Astrocyte (in vitro differentiated cells and primary cell): Measurements from ENCODE around the gene KRT6B. TPM values are rescaled to one million over a fixed set of nuclear protein-coding genes. Genes with fewer than 3 reads are reported as not detected.

ENCODE experiments used
- DNase-seq: peaks from one replicate; pipeline ENCODE4 v3.0.0-alpha.2; 2010; ENCODE audit warnings: low read depth
- FAIRE-seq: peaks from 2 replicates; lab custom pipeline; 2011; peaks lifted over from hg19 to GRCh38; lab: Jason Lieb, UNC
- H2AFZ ChIP-seq: 2 replicates; pipeline ENCODE4 v1.6.0; 2012; ENCODE audit warnings: low read depth, low read length, inconsistent platforms
- H3K27ac ChIP-seq: 2 replicates; pipeline ENCODE4 v1.5.1; 2011; ENCODE audit warnings: low read depth, low read length, inconsistent platforms
- H3K27me3 ChIP-seq: 2 replicates; pipeline ENCODE4 v1.6.0; 2011; ENCODE audit warnings: low read length, inconsistent platforms; ENCODE audit not compliant: insufficient read depth
- H3K36me3 ChIP-seq: 2 replicates; pipeline ENCODE4 v1.5.1; 2011; ENCODE audit warnings: low read length, inconsistent platforms; ENCODE audit not compliant: insufficient read depth
- H3K4me1 ChIP-seq: 2 replicates; pipeline ENCODE4 v1.5.1; 2011; ENCODE audit warnings: low read length, inconsistent platforms; ENCODE audit not compliant: insufficient read depth
- H3K4me2 ChIP-seq: 2 replicates; pipeline ENCODE4 v1.6.0; 2012; ENCODE audit warnings: low read length, inconsistent platforms
- H3K4me3 ChIP-seq: 2 replicates; pipeline ENCODE4 v1.5.1; 2011; ENCODE audit warnings: low read depth, mild to moderate bottlenecking, low read length, inconsistent platforms; ENCODE audit not compliant: insufficient read depth
- H3K79me2 ChIP-seq: 2 replicates; pipeline ENCODE4 v1.6.0; 2012; ENCODE audit warnings: mild to moderate bottlenecking, low read length, inconsistent platforms; ENCODE audit not compliant: insufficient read depth
- H3K9ac ChIP-seq: 2 replicates; pipeline ENCODE4 v1.6.0; 2012; ENCODE audit warnings: mild to moderate bottlenecking, low read length, inconsistent platforms
- H3K9me3 ChIP-seq: 2 replicates; pipeline ENCODE4 v1.5.1; 2012; ENCODE audit warnings: low read depth, mild to moderate bottlenecking, low read length, inconsistent platforms; ENCODE audit not compliant: insufficient read depth
- H4K20me1 ChIP-seq: 2 replicates; pipeline ENCODE4 v1.6.0; 2012; ENCODE audit warnings: low read length, inconsistent platforms; ENCODE audit not compliant: insufficient read depth
- H3K27ac Mint-ChIP-seq: one replicate; pipeline ENCODE4 v1.8.0; 2021; ENCODE audit warnings: mild to moderate bottlenecking, mixed read lengths; ENCODE audit not compliant: unreplicated experiment
- H3K27me3 Mint-ChIP-seq: one replicate; pipeline ENCODE4 v1.8.0; 2021; ENCODE audit warnings: low read depth, mixed read lengths; ENCODE audit not compliant: unreplicated experiment
- H3K36me3 Mint-ChIP-seq: one replicate; pipeline ENCODE4 v1.8.0; 2021; ENCODE audit warnings: low read depth, mixed read lengths; ENCODE audit not compliant: unreplicated experiment
- H3K4me1 Mint-ChIP-seq: one replicate; pipeline ENCODE4 v1.8.0; 2021; ENCODE audit warnings: low read depth, mixed read lengths; ENCODE audit not compliant: unreplicated experiment
- H3K4me3 Mint-ChIP-seq: one replicate; pipeline ENCODE4 v1.8.0; 2021; ENCODE audit warnings: mild to moderate bottlenecking, moderate library complexity, mixed read lengths; ENCODE audit not compliant: unreplicated experiment
- H3K9me3 Mint-ChIP-seq: one replicate; pipeline ENCODE4 v1.8.0; 2021; ENCODE audit warnings: mild to moderate bottlenecking, mixed read lengths; ENCODE audit not compliant: unreplicated experiment
- CTCF ChIP-seq: IDR thresholded peaks from 2 replicates; pipeline ENCODE4 v1.5.1; 2011; ENCODE audit warnings: low read depth, mild to moderate bottlenecking, inconsistent platforms, low read length, moderate library complexity; ENCODE audit not compliant: insufficient read depth
- EZH2 ChIP-seq: IDR thresholded peaks from 2 replicates; pipeline ENCODE4 v1.6.1; 2012; ENCODE audit warnings: mild to moderate bottlenecking, low read length, inconsistent platforms; ENCODE audit not compliant: insufficient read depth
- total RNA-seq: library from RNA; stranded (reverse); gene quantifications from 2 replicates; pipeline ENCODE4 v1.2.1, GENCODE V29; 2021

Gene KRT6B
- total RNA-seq, 1 donor from 2014 or later = not detected

- FAIRE-seq (peak; percentile 49), DNase-seq (peak; percentile 94)
- Histone ChIP-seq H3K36me3 (no peaks in the 10 kb centered on the region), H3K4me2 (peak overlapping the region; percentile 74), H3K4me3 (no peak overlapping the region), H3K27ac (peak overlapping the region; percentile 94), H4K20me1 (no peaks in the 10 kb centered on the region), H3K9ac (peak overlapping the region; percentile 70), H3K79me2 (no peaks in the 10 kb centered on the region), H3K9me3 (no peaks in the 10 kb centered on the region), H2AFZ (no peak overlapping the region), H3K27me3 (no peaks in the 10 kb centered on the region), H3K4me1 (peaks cover 51% of the 10 kb centered on the region)
- Mint-ChIP-seq H3K4me1 (peaks cover 51% of the 10 kb centered on the region), H3K27ac (peak overlapping the region; percentile 96), H3K27me3 (peaks cover 6% of the 10 kb centered on the region), H3K9me3 (no peaks in the 10 kb centered on the region), H3K36me3 (no peaks in the 10 kb centered on the region), H3K4me3 (no peak overlapping the region)
- TF ChIP-seq EZH2 = no peak
- TF ChIP-seq CTCF = no peak
These were observed 11.1 kb downstream of the KRT6B start for GRCh38 chr12:52440821-52441319.

GRCh38 chr12:52439845-52440244 is 12.1 kb downstream of the KRT6B start:
- Histone ChIP-seq H3K27me3 (no peaks in the 10 kb centered on the region), H3K9me3 (no peaks in the 10 kb centered on the region), H4K20me1 (no peaks in the 10 kb centered on the region), H3K4me3 (no peak overlapping the region), H3K79me2 (no peaks in the 10 kb centered on the region), H2AFZ (no peak overlapping the region), H3K9ac (no peak overlapping the region), H3K36me3 (no peaks in the 10 kb centered on the region), H3K4me1 (peaks cover 51% of the 10 kb centered on the region), H3K27ac (peak overlapping the region; percentile 94), H3K4me2 (no peak overlapping the region)
- Mint-ChIP-seq H3K27me3 (peaks cover 9% of the 10 kb centered on the region), H3K4me1 (peaks cover 60% of the 10 kb centered on the region), H3K4me3 (peak overlapping the region; percentile 18), H3K27ac (peak overlapping the region; percentile 96), H3K9me3 (no peaks in the 10 kb centered on the region), H3K36me3 (no peaks in the 10 kb centered on the region)
- DNase-seq (no peak), FAIRE-seq (no peak)
- TF ChIP-seq CTCF = no peak
- no peak for TF ChIP-seq EZH2

- Histone ChIP-seq H3K27me3 (no peaks in the 10 kb centered on the region), H3K27ac (no peak overlapping the region), H3K4me2 (no peak overlapping the region), H3K4me1 (peaks cover 50% of the 10 kb centered on the region), H3K9ac (no peak overlapping the region), H2AFZ (no peak overlapping the region), H3K4me3 (no peak overlapping the region), H4K20me1 (no peaks in the 10 kb centered on the region), H3K9me3 (no peaks in the 10 kb centered on the region), H3K79me2 (no peaks in the 10 kb centered on the region), H3K36me3 (no peaks in the 10 kb centered on the region)
- Mint-ChIP-seq H3K27me3 (peaks cover 10% of the 10 kb centered on the region), H3K36me3 (no peaks in the 10 kb centered on the region), H3K9me3 (no peaks in the 10 kb centered on the region), H3K4me1 (peaks cover 62% of the 10 kb centered on the region), H3K4me3 (no peak overlapping the region), H3K27ac (no peak overlapping the region)
- DNase-seq = no peak
- TF ChIP-seq EZH2 = no peak
- TF ChIP-seq CTCF = no peak
- no peak for FAIRE-seq
These were observed 12.5 kb downstream of the KRT6B start for GRCh38 chr12:52439420-52439819.
